Activated CD8-positive, alpha-beta memory T cell treated with anti-CD3 and anti-CD28 coated beads for 4 hours (primary cell): Measurements from ENCODE around the gene DPYD.
"Not testable (repeated sequence)": the region's sequence is repeated elsewhere in the genome, so short reads cannot be mapped to it uniquely, and the experiment has no call there.

ENCODE experiments used
- DNase-seq, 2 donors: peaks; one replicate each; pipeline ENCODE4 v3.0.0-alpha.2; 2020; ENCODE audit warnings: low read depth in 2 of 2

The DPYD gene

GRCh38 chr1:97277891-97278654 lies 642.8 kb downstream of the DPYD start:
- DNase-seq = no peak

- no peak for DNase-seq
These were observed 648.7 kb downstream of the DPYD start for GRCh38 chr1:97271916-97272788.

DNA sequence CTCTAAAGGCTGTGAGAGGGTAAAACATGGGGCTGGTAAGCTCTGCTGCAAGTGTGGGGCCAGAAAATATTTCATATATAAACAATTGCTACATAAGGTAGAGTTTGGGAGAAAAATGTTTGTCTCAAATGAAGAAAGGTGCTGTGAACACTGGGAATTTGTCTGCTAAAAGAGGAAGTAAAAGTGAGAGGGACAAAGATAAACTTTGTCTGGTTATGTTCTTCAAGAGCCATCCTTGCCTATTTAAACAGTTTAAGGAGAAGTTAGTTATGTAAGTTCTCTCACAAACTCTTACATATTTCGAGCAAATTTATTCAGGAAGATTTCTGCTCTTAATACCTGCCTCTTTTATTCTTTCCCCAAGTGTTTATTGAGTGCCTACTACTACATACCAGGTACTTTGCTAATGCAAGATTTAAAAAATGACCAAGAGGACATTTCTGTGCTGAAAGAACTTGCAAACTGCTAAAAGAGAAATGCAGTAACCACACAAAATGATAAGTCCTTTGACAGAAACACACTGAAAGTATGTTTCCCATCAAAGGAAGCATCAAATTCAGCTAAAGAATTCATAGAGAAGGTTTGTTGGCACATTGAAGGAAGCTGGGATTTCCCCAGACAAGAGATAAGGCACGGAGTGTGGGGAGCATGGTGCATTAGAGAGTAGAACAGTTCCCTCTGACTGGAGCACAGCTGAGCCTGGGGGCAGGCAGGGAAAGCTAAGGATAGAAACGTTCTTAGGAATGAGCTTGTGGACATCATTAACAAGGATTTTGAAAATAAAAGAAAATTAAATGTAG lies 650.1 kb downstream of the DPYD start:
- no peak for DNase-seq

- DNase-seq = no peak
These were observed 655.2 kb downstream of the DPYD start for GRCh38 chr1:97265630-97266029.

DNA sequence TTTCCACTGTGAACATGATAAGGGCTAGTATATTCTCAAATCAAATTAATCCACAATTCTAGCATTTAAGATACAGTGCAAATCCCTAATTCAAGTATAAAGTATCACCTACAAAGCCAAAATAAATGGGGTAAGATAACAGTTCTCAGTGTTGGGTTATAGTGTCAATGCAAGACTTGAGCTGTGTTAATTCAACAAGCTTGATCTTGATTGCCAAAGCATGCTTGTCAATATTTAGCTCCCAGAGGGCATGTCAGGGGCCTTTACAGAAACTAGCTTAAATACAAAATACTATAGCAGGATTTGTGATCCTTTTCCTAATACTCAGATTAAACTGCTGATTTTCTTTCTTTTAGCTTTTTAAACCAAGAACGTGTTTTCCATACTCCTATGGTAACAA lies 658.0 kb downstream of the DPYD start:
- no peak for DNase-seq

GRCh38 chr1:97258597-97258996 lies 662.2 kb downstream of the DPYD start:
- no peak for DNase-seq

GRCh38 chr1:97254731-97255463 lies 665.9 kb downstream of the DPYD start:
- no peak for DNase-seq

- DNase-seq = no peak
These were observed 667.9 kb downstream of the DPYD start for GRCh38 chr1:97252925-97253324.

GRCh38 chr1:97252076-97252475 lies 668.8 kb downstream of the DPYD start:
- no peak for DNase-seq

- DNase-seq = no peak
These were observed 673.6 kb downstream of the DPYD start for GRCh38 chr1:97247196-97247595.

DNA sequence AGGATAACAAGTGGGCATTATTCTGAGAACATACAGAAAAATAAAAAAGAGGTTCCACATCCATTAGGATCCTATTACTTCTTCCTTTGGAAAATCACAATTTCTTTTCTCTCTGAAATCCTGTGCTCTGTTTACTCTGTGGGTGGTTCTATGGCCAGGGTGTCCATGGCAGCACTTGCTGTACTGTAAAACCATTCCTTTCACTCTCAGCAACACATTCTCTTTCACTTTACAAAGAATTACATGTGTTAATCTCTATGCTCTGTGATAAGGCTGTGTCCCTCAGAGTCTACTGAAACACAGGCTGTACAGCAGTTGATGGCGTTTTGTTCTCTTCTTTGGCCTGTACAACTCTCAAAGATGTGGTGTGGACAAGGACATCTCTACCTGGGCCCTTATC lies 675.2 kb downstream of the DPYD start:
- DNase-seq = no peak

DNA sequence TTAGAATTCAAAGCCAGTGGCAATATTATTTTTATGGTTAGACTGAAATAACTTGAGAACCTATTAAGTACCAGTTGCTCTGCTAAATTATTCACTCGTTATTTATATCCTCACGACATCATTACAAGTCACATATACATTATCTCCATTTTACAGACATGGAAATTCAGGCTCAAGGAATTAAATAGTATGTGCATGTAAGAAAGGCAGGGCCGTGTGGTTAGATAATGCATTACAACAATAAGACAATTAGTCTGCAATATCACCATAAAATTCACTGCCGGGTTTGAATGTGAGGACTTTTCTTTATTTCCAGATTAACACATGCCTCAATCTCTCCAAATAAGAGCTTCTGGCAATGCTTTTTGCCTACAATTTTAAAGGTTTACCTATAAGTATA lies 675.8 kb downstream of the DPYD start:
- no peak for DNase-seq

- no peak for DNase-seq
These were observed 676.8 kb downstream of the DPYD start for GRCh38 chr1:97243973-97244560.

DNA sequence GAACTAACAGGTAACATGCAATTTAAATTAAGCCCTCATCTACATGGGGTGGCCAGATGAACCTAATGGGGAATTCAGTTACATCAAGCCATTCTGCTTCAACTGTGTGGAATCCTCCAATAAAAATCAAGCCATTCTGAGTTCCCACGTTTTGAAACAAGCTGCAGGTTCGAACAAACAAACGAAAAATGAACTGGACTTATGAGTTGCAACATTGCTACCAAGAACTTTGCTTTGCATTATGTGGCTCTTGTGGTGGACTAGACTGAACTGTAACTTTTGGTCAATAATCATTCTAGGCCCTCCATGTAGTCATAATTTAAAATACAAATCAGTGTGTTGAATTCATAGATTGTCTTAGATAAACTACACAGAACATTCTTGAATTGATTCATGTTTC lies 682.0 kb downstream of the DPYD start:
- no peak for DNase-seq

DNA sequence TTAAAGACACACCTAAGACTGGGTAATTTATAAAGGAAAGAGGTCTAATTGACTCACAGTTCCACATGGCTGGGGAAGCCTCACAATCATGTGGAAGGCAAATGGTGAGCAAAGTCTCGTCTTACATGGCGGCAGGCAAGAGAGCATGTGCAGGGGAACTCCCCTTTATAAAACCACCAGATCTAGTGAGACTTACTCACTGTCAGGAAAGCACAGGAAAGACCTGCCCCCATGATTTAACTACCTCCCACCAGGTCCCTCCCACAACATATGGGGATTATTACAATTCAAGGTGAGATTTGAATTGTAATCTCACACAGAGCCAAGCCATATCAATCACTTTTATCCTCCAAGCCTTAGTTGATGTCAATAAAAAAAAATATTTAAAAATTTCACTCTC lies 689.5 kb downstream of the DPYD start:
- DNase-seq = not testable (repeated sequence)

GRCh38 chr1:97212671-97213070 lies 708.2 kb downstream of the DPYD start:
- DNase-seq = no peak

DNA sequence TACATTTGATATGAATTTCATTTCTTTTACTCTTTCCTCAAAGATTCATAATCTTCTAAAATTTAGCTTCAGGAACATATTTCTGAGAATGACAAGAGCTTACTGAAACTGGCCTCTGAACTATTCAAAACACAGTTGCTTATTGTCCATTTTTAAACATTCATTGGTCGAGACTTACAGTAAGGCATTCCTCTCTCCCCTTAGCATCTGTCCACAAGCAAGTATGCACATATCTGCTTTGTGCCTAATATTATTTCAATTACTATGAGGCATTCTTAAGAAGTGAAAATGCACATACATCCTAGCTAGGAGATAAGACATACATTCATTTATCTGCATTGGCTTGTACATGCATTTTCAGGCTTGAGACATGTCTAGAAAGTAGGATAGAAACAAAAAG lies 710.5 kb downstream of the DPYD start:
- DNase-seq = no peak

GRCh38 chr1:97209381-97209957 lies 711.4 kb downstream of the DPYD start:
- no peak for DNase-seq

DNA sequence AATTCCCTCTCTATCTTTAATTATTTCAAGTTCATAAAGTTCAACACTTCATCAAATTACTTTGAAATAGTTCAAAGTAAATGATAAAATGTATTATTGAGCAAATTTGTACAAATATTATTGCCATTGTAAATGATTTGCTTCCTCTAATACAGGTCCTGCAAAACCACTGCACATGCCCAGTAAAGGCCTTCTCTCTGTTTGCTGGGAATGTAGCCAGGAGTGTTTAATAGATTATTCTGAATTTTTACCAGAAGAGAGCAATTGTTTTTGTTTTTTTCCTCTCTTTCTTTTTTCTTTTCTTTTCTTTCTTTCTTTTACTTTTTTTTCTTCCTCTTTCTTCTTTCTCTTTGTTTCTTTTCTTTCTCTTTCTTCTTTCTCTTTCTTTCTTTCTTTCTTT lies 713.0 kb downstream of the DPYD start:
- no peak for DNase-seq

DNA sequence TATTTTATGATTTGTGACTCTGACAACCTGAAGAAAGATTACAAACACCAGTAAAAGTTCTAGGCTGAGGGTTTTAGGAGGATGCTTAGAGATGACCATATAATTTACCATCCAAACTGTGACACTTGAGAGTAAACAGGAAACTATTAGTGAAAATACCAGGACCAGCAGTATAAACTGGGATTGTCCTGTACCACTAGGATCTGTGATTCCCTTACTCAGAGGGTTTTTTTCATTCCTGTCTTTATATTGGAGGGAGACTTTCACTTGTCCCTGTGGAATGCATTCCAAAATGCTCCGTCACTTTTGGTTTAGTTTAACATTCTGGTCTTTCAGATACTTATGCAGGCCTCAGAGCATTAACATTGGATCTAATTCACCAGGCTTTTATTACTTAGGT lies 716.4 kb downstream of the DPYD start:
- DNase-seq = no peak
